LoVo (cell line): ENCODE results near the gene SLFN5.
"Not testable (repeated sequence)": the region's sequence is repeated elsewhere in the genome, so short reads cannot be mapped to it uniquely, and the experiment has no call there.

Experiments used
- DNase-seq: peaks from one replicate; pipeline ENCODE4 v3.0.0-alpha.2; 2016; ENCODE audit warnings: low spot score

The SLFN5 gene

GRCh38 chr17:35242805-35243560 lies at the start of gene SLFN5:
Gene SLFN5 (plus strand): TSS chr17:35243072. CDS start chr17:35258691, 15,619 bp downstream.
- DNase-seq, result peak; percentile 91

DNA sequence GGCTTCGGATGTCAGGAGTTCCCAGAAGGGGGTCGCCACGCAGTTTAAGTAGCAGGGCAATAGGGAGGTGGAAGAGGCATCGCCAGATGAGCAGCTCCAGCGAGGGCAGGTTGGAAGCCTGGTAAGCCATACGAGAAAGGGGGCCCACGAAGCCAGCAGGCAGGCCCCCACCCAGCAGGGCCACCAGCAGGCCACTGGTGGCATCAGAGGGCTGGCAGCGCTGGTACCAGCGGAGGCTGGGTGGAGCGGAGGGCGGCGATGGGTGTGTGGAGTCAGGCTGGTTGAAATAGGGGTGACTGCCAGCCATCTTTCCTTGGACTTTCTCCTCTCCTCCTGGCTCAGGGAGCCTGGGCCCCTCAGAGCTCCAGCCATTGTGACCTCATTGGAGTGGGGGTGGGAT lies 48.9 kb upstream of the SLFN5 start, which contains the start of gene SLC35G3:
SLC35G3 (minus strand) TSS at position 393 of the 400 bp plus-strand sequence; CDS start at position 307, 86 bp downstream.
- not testable (repeated sequence) for DNase-seq

- DNase-seq, result not testable (repeated sequence)
These were observed 47.8 kb upstream of the SLFN5 start for GRCh38 chr17:35195062-35195461.

GRCh38 chr17:35202582-35202981 lies 40.3 kb upstream of the SLFN5 start:
- not testable (repeated sequence) for DNase-seq

GRCh38 chr17:35210741-35211140 lies 32.1 kb upstream of the SLFN5 start:
- no peak for DNase-seq

- DNase-seq, result no peak
These were observed 30.2 kb upstream of the SLFN5 start for GRCh38 chr17:35212668-35213067.

DNA sequence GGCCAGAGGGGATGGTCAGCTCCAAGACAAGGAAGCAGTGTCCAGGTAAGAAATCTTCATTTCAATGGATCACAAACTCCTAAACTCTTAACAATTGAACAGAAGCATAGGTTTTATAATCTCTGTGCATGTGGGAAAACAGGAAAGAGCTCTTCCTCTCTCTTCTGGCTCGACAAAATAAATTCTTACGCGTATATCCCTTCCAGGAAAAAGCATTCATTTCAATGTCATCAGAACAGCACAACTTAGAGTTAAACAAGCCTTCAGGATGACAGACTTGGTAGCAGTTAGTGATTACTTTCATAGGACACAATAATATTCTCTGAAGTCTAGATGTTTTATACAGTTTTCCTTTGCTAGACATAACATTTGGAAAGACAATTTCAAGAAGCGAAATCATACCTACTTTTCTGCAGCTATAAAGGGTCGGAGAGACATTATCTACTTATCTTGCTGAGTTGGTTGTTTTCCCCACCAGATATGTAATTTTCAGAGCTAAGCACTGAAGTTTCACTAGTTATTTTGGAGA lies 29.4 kb upstream of the SLFN5 start:
- DNase-seq, result no peak

DNA sequence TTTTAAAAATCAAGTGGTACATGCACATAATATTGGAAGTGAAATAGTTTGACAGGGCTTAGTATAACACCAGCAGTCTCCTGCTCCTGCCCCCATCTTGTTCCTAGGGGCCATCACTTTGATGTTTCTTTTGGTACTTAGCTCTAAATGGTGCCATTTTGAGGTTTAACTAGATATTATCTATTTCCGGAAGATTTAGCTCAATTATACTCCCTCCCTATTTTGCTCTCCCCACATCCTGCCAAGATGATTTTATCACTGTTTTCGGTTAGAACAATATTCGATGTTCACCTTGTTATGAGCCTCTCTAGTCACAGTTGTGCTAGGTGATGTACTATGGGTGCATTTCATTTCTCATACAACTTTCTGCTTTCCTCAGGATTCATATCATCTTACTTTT lies 28.7 kb upstream of the SLFN5 start:
- no peak for DNase-seq

GRCh38 chr17:35214631-35215273 lies 28.1 kb upstream of the SLFN5 start:
- DNase-seq, result no peak

DNA sequence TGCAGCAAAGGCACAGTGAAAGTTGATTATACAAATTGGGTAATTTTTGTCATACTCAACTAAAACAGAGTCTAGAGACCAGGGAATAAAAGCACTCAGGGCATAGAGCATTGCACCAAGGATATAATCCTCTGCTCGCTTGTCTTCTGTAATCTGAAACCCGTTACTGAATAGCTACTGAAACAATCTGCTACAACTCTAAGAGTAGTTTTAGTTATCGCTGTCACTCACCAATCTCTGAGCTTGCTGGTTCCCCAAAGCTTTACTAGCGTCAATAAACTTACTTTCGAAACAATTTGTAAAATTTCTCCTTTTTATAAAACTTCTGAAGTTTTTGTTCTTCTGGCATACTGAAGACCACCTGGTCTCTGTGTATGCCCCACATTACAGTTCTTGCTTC lies 25.8 kb upstream of the SLFN5 start:
- no peak for DNase-seq

- no peak for DNase-seq
These were observed 24.0 kb upstream of the SLFN5 start for GRCh38 chr17:35218915-35219314.

- no peak for DNase-seq
These were observed 20.4 kb upstream of the SLFN5 start for GRCh38 chr17:35222452-35222851.

GRCh38 chr17:35224436-35224835 lies 18.4 kb upstream of the SLFN5 start:
- no peak for DNase-seq

- no peak for DNase-seq
These were observed 15.3 kb upstream of the SLFN5 start for GRCh38 chr17:35227546-35227945.

DNA sequence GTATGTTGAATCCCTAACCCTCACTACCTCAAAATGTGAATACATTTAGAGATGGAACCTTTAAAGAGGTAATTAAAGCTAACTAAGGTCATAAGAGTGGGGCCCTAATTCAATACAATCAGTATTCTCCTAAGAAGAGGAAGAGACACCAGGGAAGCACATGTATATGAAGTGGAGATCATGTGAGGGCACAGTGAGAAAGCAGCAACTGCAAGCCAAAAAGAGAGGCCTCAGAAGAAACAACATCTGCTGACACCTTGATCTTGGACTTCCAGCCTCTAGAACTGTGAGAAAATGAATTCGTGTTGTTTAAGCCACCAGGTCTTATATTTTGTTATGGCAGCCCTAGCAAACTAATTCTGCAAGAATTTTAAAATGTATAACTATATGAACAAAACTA lies 13.2 kb upstream of the SLFN5 start:
- DNase-seq, result no peak

DNA sequence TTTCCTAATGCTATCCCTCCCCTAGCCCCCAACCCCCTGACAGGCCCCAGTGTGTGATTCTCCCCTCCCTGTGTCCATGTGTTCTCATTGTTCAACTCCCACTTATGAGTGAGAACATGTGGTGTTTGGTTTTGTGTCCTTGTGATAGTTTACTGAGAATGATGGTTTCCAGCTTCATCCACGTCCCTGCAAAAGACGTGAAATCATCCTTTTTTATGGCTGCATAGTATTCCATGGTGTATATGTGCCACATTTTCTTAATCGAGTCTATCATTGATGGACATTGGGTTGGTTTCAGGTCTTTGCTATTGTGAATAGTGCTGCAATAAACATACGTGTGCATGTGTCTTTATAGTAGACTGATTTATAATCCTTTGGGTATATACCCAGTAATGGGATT lies 8.6 kb upstream of the SLFN5 start:
- not testable (repeated sequence) for DNase-seq

DNA sequence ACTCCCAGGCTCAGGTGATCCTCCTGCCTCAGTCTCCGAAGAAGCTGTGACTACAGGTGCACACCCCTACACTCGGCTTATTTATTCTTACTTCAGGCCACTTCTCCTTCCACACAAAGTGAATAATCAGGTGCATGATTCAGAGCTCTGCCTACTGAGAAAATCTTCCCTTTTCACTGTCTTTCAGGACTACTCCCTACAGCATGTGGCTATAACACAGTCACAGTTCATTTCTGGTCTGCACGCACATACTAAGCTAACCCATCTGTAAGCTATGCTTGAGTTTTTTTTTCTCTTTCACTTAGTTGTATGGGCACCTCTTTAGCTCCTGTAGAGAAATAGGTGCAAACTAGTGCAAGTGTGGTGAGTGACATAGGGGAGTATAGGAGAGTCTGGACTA lies 7.6 kb upstream of the SLFN5 start:
- no peak for DNase-seq

- no peak for DNase-seq
These were observed 7.0 kb upstream of the SLFN5 start for GRCh38 chr17:35235917-35236316.

DNA sequence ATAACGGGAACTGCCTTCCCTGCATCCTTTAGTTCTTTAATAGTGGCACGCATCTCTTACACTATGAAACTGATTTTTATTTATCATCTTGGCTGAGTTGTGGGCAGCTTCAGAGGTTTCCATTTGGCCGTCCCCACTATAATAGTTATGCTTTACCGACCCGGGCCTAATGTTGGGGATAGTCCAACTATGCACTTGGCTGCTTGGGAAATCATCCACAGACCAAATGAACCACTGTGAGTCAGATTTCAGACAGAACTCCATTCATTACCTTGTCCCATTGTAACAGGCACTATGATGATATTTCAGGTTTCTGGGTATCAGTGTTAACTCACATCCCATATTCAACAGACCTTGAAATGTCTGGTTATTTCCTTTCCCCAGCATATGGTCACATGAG lies 6.1 kb upstream of the SLFN5 start:
- DNase-seq, result no peak

DNA sequence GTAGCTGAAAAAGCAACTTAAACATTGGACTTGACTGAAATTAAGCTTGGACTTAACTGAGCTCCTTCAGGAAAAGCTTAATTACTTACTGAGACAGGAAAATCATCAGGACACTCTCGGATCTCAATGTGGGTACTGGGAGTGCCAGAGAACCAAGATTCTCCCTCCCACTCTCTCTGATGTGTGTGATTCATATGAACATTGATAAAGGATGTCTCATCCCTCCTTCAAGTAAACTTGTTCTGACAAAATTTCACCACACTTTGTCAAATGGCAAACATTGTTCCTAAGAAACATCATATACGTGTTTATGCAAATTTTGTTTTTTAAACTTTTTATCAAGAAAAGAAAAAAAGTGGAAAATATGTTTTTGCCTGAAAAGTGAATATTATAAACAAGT lies 4.1 kb upstream of the SLFN5 start:
- DNase-seq, result no peak

- no peak for DNase-seq
These were observed 3.0 kb upstream of the SLFN5 start for GRCh38 chr17:35239823-35240222.

GRCh38 chr17:35240861-35241260 lies 2.0 kb upstream of the SLFN5 start:
- no peak for DNase-seq

GRCh38 chr17:35241520-35241919 lies 1.4 kb upstream of the SLFN5 start:
- no peak for DNase-seq
